ENCODE measurements around the gene DYSF.

The DYSF gene

GRCh38 chr2:71605781-71606241, 152.4 kb downstream of the DYSF start:
- Histone ChIP-seq H3K4me3 (ENCODE audit: low read depth, low read length) (no peak overlapping the region), H3K9ac (ENCODE audit: low read depth, low read length) (no peak overlapping the region), H3K4me1 (ENCODE audit: control insufficient read depth, insufficient read depth, low read length) (peaks cover 4% of the 10 kb centered on the region), H3K36me3 (ENCODE audit: control insufficient read depth, insufficient read depth, low read length) (no peaks in the 10 kb centered on the region), H3K27me3 (ENCODE audit: control insufficient read depth, insufficient read depth, low read length) (no peaks in the 10 kb centered on the region), H3K9me3 (ENCODE audit: control insufficient read depth, insufficient read depth, low read length) (no peaks in the 10 kb centered on the region)

GRCh38 chr2:71606244-71606643, 152.9 kb downstream of the DYSF start:
- Histone ChIP-seq H3K27me3 (ENCODE audit: control insufficient read depth, insufficient read depth, low read length) (no peaks in the 10 kb centered on the region), H3K36me3 (ENCODE audit: control insufficient read depth, insufficient read depth, low read length) (no peaks in the 10 kb centered on the region), H3K9me3 (ENCODE audit: control insufficient read depth, insufficient read depth, low read length) (no peaks in the 10 kb centered on the region), H3K4me1 (ENCODE audit: control insufficient read depth, insufficient read depth, low read length) (peaks cover 4% of the 10 kb centered on the region), H3K9ac (ENCODE audit: low read depth, low read length) (no peak overlapping the region), H3K4me3 (ENCODE audit: low read depth, low read length) (no peak overlapping the region)

GRCh38 chr2:71607151-71607889, 154.0 kb downstream of the DYSF start:
- H3K36me3 ChIP-seq (ENCODE audit: control insufficient read depth, insufficient read depth, low read length): no peaks in the 10 kb centered on the region
- no peaks in the 10 kb centered on the region for H3K27me3 ChIP-seq (ENCODE audit: control insufficient read depth, insufficient read depth, low read length)
- peaks cover 4% of the 10 kb centered on the region for H3K4me1 ChIP-seq (ENCODE audit: control insufficient read depth, insufficient read depth, low read length)
- H3K4me3 ChIP-seq (ENCODE audit: low read depth, low read length): no peak overlapping the region
- H3K9me3 ChIP-seq (ENCODE audit: control insufficient read depth, insufficient read depth, low read length): no peaks in the 10 kb centered on the region
- no peak overlapping the region for H3K9ac ChIP-seq (ENCODE audit: low read depth, low read length)

- Histone ChIP-seq H3K4me3 (ENCODE audit: low read depth, low read length) (no peak overlapping the region), H3K9me3 (ENCODE audit: control insufficient read depth, insufficient read depth, low read length) (no peaks in the 10 kb centered on the region), H3K36me3 (ENCODE audit: control insufficient read depth, insufficient read depth, low read length) (no peaks in the 10 kb centered on the region), H3K9ac (ENCODE audit: low read depth, low read length) (no peak overlapping the region), H3K4me1 (ENCODE audit: control insufficient read depth, insufficient read depth, low read length) (peaks cover 4% of the 10 kb centered on the region), H3K27me3 (ENCODE audit: control insufficient read depth, insufficient read depth, low read length) (no peaks in the 10 kb centered on the region)
Observed at GRCh38 chr2:71608034-71608433, 154.7 kb downstream of the DYSF start.

- H3K4me3 ChIP-seq (ENCODE audit: low read depth, low read length): no peak overlapping the region
- H3K9ac ChIP-seq (ENCODE audit: low read depth, low read length): no peak overlapping the region
- H3K27me3 ChIP-seq (ENCODE audit: control insufficient read depth, insufficient read depth, low read length): no peaks in the 10 kb centered on the region
- H3K36me3 ChIP-seq (ENCODE audit: control insufficient read depth, insufficient read depth, low read length): no peaks in the 10 kb centered on the region
- peaks cover 4% of the 10 kb centered on the region for H3K4me1 ChIP-seq (ENCODE audit: control insufficient read depth, insufficient read depth, low read length)
- no peaks in the 10 kb centered on the region for H3K9me3 ChIP-seq (ENCODE audit: control insufficient read depth, insufficient read depth, low read length)
Observed at GRCh38 chr2:71608441-71608840, 155.1 kb downstream of the DYSF start.

- Histone ChIP-seq H3K27me3 (ENCODE audit: control insufficient read depth, insufficient read depth, low read length) (no peaks in the 10 kb centered on the region), H3K4me1 (ENCODE audit: control insufficient read depth, insufficient read depth, low read length) (peaks cover 4% of the 10 kb centered on the region), H3K4me3 (ENCODE audit: low read depth, low read length) (no peak overlapping the region), H3K9me3 (ENCODE audit: control insufficient read depth, insufficient read depth, low read length) (no peaks in the 10 kb centered on the region), H3K9ac (ENCODE audit: low read depth, low read length) (no peak overlapping the region), H3K36me3 (ENCODE audit: control insufficient read depth, insufficient read depth, low read length) (no peaks in the 10 kb centered on the region)
Observed at GRCh38 chr2:71609029-71609428, 155.7 kb downstream of the DYSF start.

- Histone ChIP-seq H3K27me3 (ENCODE audit: control insufficient read depth, insufficient read depth, low read length) (no peaks in the 10 kb centered on the region), H3K4me3 (ENCODE audit: low read depth, low read length) (no peak overlapping the region), H3K9me3 (ENCODE audit: control insufficient read depth, insufficient read depth, low read length) (no peaks in the 10 kb centered on the region), H3K9ac (ENCODE audit: low read depth, low read length) (no peak overlapping the region), H3K36me3 (ENCODE audit: control insufficient read depth, insufficient read depth, low read length) (no peaks in the 10 kb centered on the region), H3K4me1 (ENCODE audit: control insufficient read depth, insufficient read depth, low read length) (peaks cover 2% of the 10 kb centered on the region)
Observed at GRCh38 chr2:71609441-71609840, 156.1 kb downstream of the DYSF start.

- Histone ChIP-seq H3K27me3 (ENCODE audit: control insufficient read depth, insufficient read depth, low read length) (no peaks in the 10 kb centered on the region), H3K4me1 (ENCODE audit: control insufficient read depth, insufficient read depth, low read length) (peaks cover 2% of the 10 kb centered on the region), H3K9me3 (ENCODE audit: control insufficient read depth, insufficient read depth, low read length) (no peaks in the 10 kb centered on the region), H3K9ac (ENCODE audit: low read depth, low read length) (no peak overlapping the region), H3K4me3 (ENCODE audit: low read depth, low read length) (no peak overlapping the region), H3K36me3 (ENCODE audit: control insufficient read depth, insufficient read depth, low read length) (no peaks in the 10 kb centered on the region)
Observed at GRCh38 chr2:71609958-71610357, 156.6 kb downstream of the DYSF start.

GRCh38 chr2:71610671-71611070, 157.3 kb downstream of the DYSF start:
- H3K36me3 ChIP-seq (ENCODE audit: control insufficient read depth, insufficient read depth, low read length): no peaks in the 10 kb centered on the region

GRCh38 chr2:71611247-71611646, 157.9 kb downstream of the DYSF start:
- Histone ChIP-seq H3K36me3 (ENCODE audit: control insufficient read depth, insufficient read depth, low read length) (no peaks in the 10 kb centered on the region), H3K4me1 (ENCODE audit: control insufficient read depth, insufficient read depth, low read length) (no peaks in the 10 kb centered on the region), H3K4me3 (ENCODE audit: low read depth, low read length) (no peak overlapping the region), H3K27me3 (ENCODE audit: control insufficient read depth, insufficient read depth, low read length) (no peaks in the 10 kb centered on the region), H3K9ac (ENCODE audit: low read depth, low read length) (no peak overlapping the region), H3K9me3 (ENCODE audit: control insufficient read depth, insufficient read depth, low read length) (no peaks in the 10 kb centered on the region)

More at GRCh38 chr2:71610671-71611070, 157.3 kb downstream of the DYSF start:
- no peak overlapping the region for H3K4me3 ChIP-seq (ENCODE audit: low read depth, low read length)
- no peak overlapping the region for H3K9ac ChIP-seq (ENCODE audit: low read depth, low read length)
- H3K9me3 ChIP-seq (ENCODE audit: control insufficient read depth, insufficient read depth, low read length): no peaks in the 10 kb centered on the region
- no peaks in the 10 kb centered on the region for H3K27me3 ChIP-seq (ENCODE audit: control insufficient read depth, insufficient read depth, low read length)
- peaks cover 2% of the 10 kb centered on the region for H3K4me1 ChIP-seq (ENCODE audit: control insufficient read depth, insufficient read depth, low read length)

- no peaks in the 10 kb centered on the region for H3K4me1 ChIP-seq (ENCODE audit: control insufficient read depth, insufficient read depth, low read length)
- H3K27me3 ChIP-seq (ENCODE audit: control insufficient read depth, insufficient read depth, low read length): no peaks in the 10 kb centered on the region
- no peak overlapping the region for H3K9ac ChIP-seq (ENCODE audit: low read depth, low read length)
- H3K36me3 ChIP-seq (ENCODE audit: control insufficient read depth, insufficient read depth, low read length): no peaks in the 10 kb centered on the region
- H3K4me3 ChIP-seq (ENCODE audit: low read depth, low read length): no peak overlapping the region
- no peaks in the 10 kb centered on the region for H3K9me3 ChIP-seq (ENCODE audit: control insufficient read depth, insufficient read depth, low read length)
Observed at GRCh38 chr2:71611781-71612527, 158.6 kb downstream of the DYSF start.
